ENCODE results near the gene KDM7A. TPM values are rescaled to one million over a fixed set of nuclear protein-coding genes. Genes with fewer than 3 reads are reported as not detected.

The KDM7A gene
- total and polyA plus RNA-seq, 9 of the 15 experiments (the other 6 are each of a cell fraction or from before 2014, with no cell fraction given) = 0.90 to 8.4 (median 7.0) TPM

- TF ChIP-seq GMEB1 (CRISPR knock-in tag; IDR thresholded peaks at IDR 0.05) (0 out of 2 replicates have a peak, but pooled peaks have one; percentile 24), RB1 (IDR thresholded peaks at IDR 0.05; ENCODE audit: low read depth) (peak; percentile 56; the same call in 1 of the 2 replicates), BHLHE40 (IDR thresholded peaks at IDR 0.05; ENCODE audit: low read length) (peak; percentile 98), ZNF76 (CRISPR knock-in tag; IDR thresholded peaks at IDR 0.05; ENCODE audit: borderline replicate concordance) (0 out of 2 replicates have a peak, but pooled peaks have one; percentile 59), MEIS2 (IDR thresholded peaks at IDR 0.05; ENCODE audit: partially characterized antibody) (peak; percentile 53), FOXJ2 (tag; IDR thresholded peaks at IDR 0.05) (peak; percentile 84)
- TF ChIP-seq, protein P1, sequence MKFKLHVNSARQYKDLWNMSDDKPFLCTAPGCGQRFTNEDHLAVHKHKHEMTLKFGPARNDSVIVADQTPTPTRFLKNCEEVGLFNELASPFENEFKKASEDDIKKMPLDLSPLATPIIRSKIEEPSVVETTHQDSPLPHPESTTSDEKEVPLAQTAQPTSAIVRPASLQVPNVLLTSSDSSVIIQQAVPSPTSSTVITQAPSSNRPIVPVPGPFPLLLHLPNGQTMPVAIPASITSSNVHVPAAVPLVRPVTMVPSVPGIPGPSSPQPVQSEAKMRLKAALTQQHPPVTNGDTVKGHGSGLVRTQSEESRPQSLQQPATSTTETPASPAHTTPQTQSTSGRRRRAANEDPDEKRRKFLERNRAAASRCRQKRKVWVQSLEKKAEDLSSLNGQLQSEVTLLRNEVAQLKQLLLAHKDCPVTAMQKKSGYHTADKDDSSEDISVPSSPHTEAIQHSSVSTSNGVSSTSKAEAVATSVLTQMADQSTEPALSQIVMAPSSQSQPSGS (CRISPR knock-in tag; IDR thresholded peaks at IDR 0.05) = peak; percentile 99
Measured at GRCh38 chr7:140200061-140200989, 23.5 kb upstream of the KDM7A start (continued).

Measured in K562 (cell line).